GM12878 (cell line): Measurements from ENCODE around the gene TRAF2. TPM values are rescaled to one million over a fixed set of nuclear protein-coding genes. Genes with fewer than 3 reads are reported as not detected.

Experiments
- ATAC-seq: fragments of 200-7000 bp; cut with Tn5 transposase; 3 replicates; pipeline ENCODE4 v1.9.1; 2020; ENCODE audit warnings: mild to moderate bottlenecking, moderate library complexity
- BruUV-seq: library from RNA; stranded (reverse); fragments of 400-500 nt; replicated peaks from 2 replicates; lab custom pipeline; 2021; lab: Mats Ljungman, UMichigan
- CTCF ChIA-PET: fragments of 300-600 bp; sonication (Branson Sonifier 250); formaldehyde crosslinking; extraction: SDS; loops from one replicate; lab custom pipeline; 2021; ENCODE audit warnings: inconsistent platforms; lab: Yijun Ruan, JAX
- POLR2A ChIA-PET: fragments of 350-600 bp; formaldehyde crosslinking; extraction: SDS; loops from one replicate; lab custom pipeline; 2021; ENCODE audit warnings: inconsistent platforms; lab: Charles Lee
- RAD21 ChIA-PET: fragments of 300-600 bp; sonication (Branson Sonifier 250); formaldehyde crosslinking; loops from one replicate; lab custom pipeline; 2023; ENCODE audit warnings: antibody characterized with exemption; ENCODE audit not compliant: unreplicated experiment; lab: Charles Lee
- SMC1A ChIA-PET: fragments of 300-600 bp; sonication (Branson Sonifier 250); formaldehyde crosslinking; loops from one replicate; lab custom pipeline; 2023; ENCODE audit not compliant: unreplicated experiment, uncharacterized antibody; lab: Charles Lee
- DNase-seq: peaks from one replicate; pipeline ENCODE4 v3.0.0-alpha.2; 2011; ENCODE audit warnings: low read depth, low spot score
- FAIRE-seq: peaks from 3 replicates; lab custom pipeline; 2011; peaks lifted over from hg19 to GRCh38; lab: Jason Lieb, UNC
- H2AFZ ChIP-seq: 2 replicates; pipeline ENCODE4 v1.6.0; 2011; ENCODE audit warnings: low read depth, low read length, control low read depth; ENCODE audit not compliant: control insufficient read depth
- H3K27ac ChIP-seq: 2 replicates; pipeline ENCODE4 v1.5.1; 2011; ENCODE audit warnings: control low read depth; ENCODE audit not compliant: control insufficient read depth, insufficient read depth
- H3K27me3 ChIP-seq, 2 experiments: replicated peaks in 1 of 2; 2 replicates each; pipeline versions ENCODE4 v1.6.0 to v1.6.1; 2011; ENCODE audit warnings: low read length in 1 of 2; ENCODE audit not compliant: control insufficient read depth in 2 of 2, insufficient read depth in 2 of 2
- H3K36me3 ChIP-seq, 2 experiments: 2 replicates each; pipeline ENCODE4 v1.5.1; 2011; ENCODE audit warnings: low read length in 1 of 2; ENCODE audit not compliant: control insufficient read depth in 2 of 2, insufficient read depth in 2 of 2
- H3K4me1 ChIP-seq: 2 replicates; pipeline ENCODE4 v1.6.1; 2011; ENCODE audit warnings: mild to moderate bottlenecking, low read length, moderate library complexity, mixed read lengths; ENCODE audit not compliant: control insufficient read depth, insufficient read depth
- H3K4me2 ChIP-seq: 2 replicates; pipeline ENCODE4 v1.6.0; 2011; ENCODE audit warnings: control low read depth; ENCODE audit not compliant: control insufficient read depth, insufficient read depth
- H3K4me3 ChIP-seq: fragments of 200-600 bp; sonication (generic); 2 replicates; pipeline ENCODE4 v1.5.1; 2016
- H3K79me2 ChIP-seq: 2 replicates; pipeline ENCODE4 v1.6.0; 2011; ENCODE audit warnings: low read length; ENCODE audit not compliant: control insufficient read depth, insufficient read depth
- H3K9ac ChIP-seq: 2 replicates; pipeline ENCODE4 v1.8.0; 2011; ENCODE audit warnings: low read length, control low read depth, mixed read lengths; ENCODE audit not compliant: control insufficient read depth, insufficient read depth
- H3K9me3 ChIP-seq: replicated peaks from 3 replicates; pipeline ENCODE4 v1.5.1; 2011; ENCODE audit warnings: mild to moderate bottlenecking, low read length; ENCODE audit not compliant: control insufficient read depth, insufficient read depth
- H4K20me1 ChIP-seq: 2 replicates; pipeline ENCODE4 v1.6.0; 2011; ENCODE audit not compliant: control insufficient read depth, insufficient read depth
- CREB1 ChIP-seq: IDR thresholded peaks from 2 replicates; pipeline ENCODE4 v1.6.1; 2012; ENCODE audit warnings: low read depth, mild to moderate bottlenecking, inconsistent platforms
- ETV6 ChIP-seq, 2 experiments: fragments of 450-650 bp in 1 of 2; IDR thresholded peaks in 1 of 2; conservative IDR thresholded peaks in 1 of 2; 2 replicates each; pipeline ENCODE4 v1.6.1; 2014; ENCODE audit warnings: antibody characterized with exemption in 1 of 2, borderline replicate concordance in 1 of 2, low read depth in 1 of 2, mild to moderate bottlenecking in 1 of 2, moderate library complexity in 1 of 2
- FOS ChIP-seq: IDR thresholded peaks from 3 replicates; pipeline ENCODE4 v1.6.1; 2011; ENCODE audit warnings: borderline replicate concordance; ENCODE audit not compliant: insufficient read length; ENCODE audit errors: extremely low read depth
- FOXK2 ChIP-seq: fragments of 450-650 bp; IDR thresholded peaks from 2 replicates; pipeline ENCODE4 v1.6.1; 2017; ENCODE audit warnings: mild to moderate bottlenecking, moderate library complexity
- GABPA ChIP-seq: IDR thresholded peaks from 2 replicates; pipeline ENCODE4 v1.6.1; 2014; ENCODE audit warnings: antibody characterized with exemption, low read depth, mild to moderate bottlenecking, inconsistent platforms
- IKZF1 ChIP-seq: fragments of 450-650 bp; conservative IDR thresholded peaks from 2 replicates; pipeline ENCODE4 v1.6.1; 2017; ENCODE audit warnings: antibody characterized with exemption, mild to moderate bottlenecking
- POLR2A ChIP-seq: IDR thresholded peaks from 2 replicates; pipeline ENCODE4 v1.6.1; 2011; ENCODE audit warnings: low read depth, mild to moderate bottlenecking, low read length
- SRF ChIP-seq, 2 experiments: IDR thresholded peaks; 2 replicates each; pipeline ENCODE4 v1.6.1; 2011; ENCODE audit warnings: low read depth in 2 of 2, low read length in 2 of 2, mild to moderate bottlenecking in 1 of 2, moderate library complexity in 1 of 2
- ZNF207 ChIP-seq: fragments of 450-650 bp; IDR thresholded peaks from 2 replicates; pipeline ENCODE4 v1.6.1; 2014; ENCODE audit warnings: antibody characterized with exemption, mild to moderate bottlenecking, borderline replicate concordance
- ZNF384 ChIP-seq: IDR thresholded peaks from 2 replicates; pipeline ENCODE4 v1.6.1; 2012; ENCODE audit warnings: low read depth, mild to moderate bottlenecking, low read length, improper control_type of control experiment, borderline replicate concordance
- WGBS: methylation state at CpG from one replicate; pipeline ENCODE4 v1.1.6; 2016; ENCODE audit warnings: low lambda C conversion rate; ENCODE audit not compliant: insufficient replicate concordance, insufficient coverage; ENCODE audit errors: missing lambda C conversion rate; 5-methylcytosine and 5-hydroxymethylcytosine counted together
- in situ Hi-C: fragments of 300-500 bp; cut with MboI; formaldehyde crosslinking; loops from 9 replicates; pipeline ENCODE4 v1.14.3; 2018; ENCODE audit warnings: mixed read lengths
- intact Hi-C: fragments of 100-400 bp; cut with micrococcal nuclease; formaldehyde crosslinking; loops from one replicate; pipeline ENCODE4 v1.14.2; 2022; ENCODE audit not compliant: unreplicated experiment
- polyA plus RNA-seq, 11 experiments: library from polyadenylated mRNA; depleted of rRNA in 4 of 11; unstranded in 6 of 11; stranded (reverse) in 5 of 11; fragments of >200 nt; fragmentation: Nextera tagmentation in 4 of 11; fragmentation: Illumina TruSeq in 1 of 11; extraction: Ambion mirVana in 4 of 11; extraction: Trizol in 1 of 11; gene quantifications; 1 replicate in 1 of 11; 2 replicates in 10 of 11; pipeline versions ENCODE4 v1.2.1 to v1.2.3, GENCODE V29; 2011 to 2016; ENCODE audit warnings: inconsistent platforms in 2 of 11, missing spikeins in 2 of 11, low read depth in 1 of 11
- total RNA-seq, 4 experiments: library from RNA; depleted of rRNA in 3 of 4; stranded (reverse); fragments of >200 nt in 3 of 4; fragmentation: Illumina TruSeq in 1 of 4; extraction: Trizol in 1 of 4; gene quantifications; 2 replicates each; pipeline versions ENCODE4 v1.2.1 to v1.2.3, GENCODE V29; 2013 to 2021
- TF ChIP-seq, protein P1 (sequence below): fragments of 150-350 bp; IDR thresholded peaks from 2 replicates; pipeline ENCODE4 v1.6.1; 2016; ENCODE audit warnings: low read depth, low read length
- TF ChIP-seq, protein P2 (sequence below): fragments of 450-650 bp; formaldehyde crosslinking; IDR thresholded peaks from 2 replicates; pipeline ENCODE4 v1.4.0; 2022; ENCODE audit warnings: mild to moderate bottlenecking, moderate library complexity

Gene TRAF2
- total and polyA plus RNA-seq, 10 of the 15 experiments (the other 5 are each of a cell fraction or from before 2014, with no cell fraction given), result 0.34 to 39.5 (median 18.7) TPM

- H3K4me2 ChIP-seq, result no peak overlapping the region
- WGBS, result 80% methylated on average over 33 of the region's 44 CpGs
- intact Hi-C loops, result no loop called here
Observed at GRCh38 chr9:136952876-136953770, 66.8 kb downstream of the TRAF2 start.

More at GRCh38 chr9:136952876-136953770, 66.8 kb downstream of the TRAF2 start:
- Histone ChIP-seq H3K79me2 (no peaks in the 10 kb centered on the region), H3K4me1 (peaks cover 6% of the 10 kb centered on the region; the same call in 1 of the 2 replicates), H3K27ac (no peak overlapping the region), H3K9ac (no peak overlapping the region), H3K4me3 (no peak overlapping the region), H3K36me3 (no peaks in the 10 kb centered on the region), H4K20me1 (no peaks in the 10 kb centered on the region), H3K27me3 (no peaks in the 10 kb centered on the region), H3K9me3 (no peaks in the 10 kb centered on the region), H2AFZ (no peak overlapping the region)
- FAIRE-seq (no peak), DNase-seq (no peak), ATAC-seq (no peak)
- SMC1A ChIA-PET, result interaction anchor here (0.6 kb wide), 1 partner anchor 12 kb away, joined by 3 read pairs; no protein-coding TSS in a partner anchor
- no peak for TF ChIP-seq FOXK2
- no peak for TF ChIP-seq FOS
- TF ChIP-seq POLR2A, result no peak
- TF ChIP-seq CREB1, result no peak
- no peak for TF ChIP-seq ETV6 (conservative IDR thresholded peaks at IDR 0.05 in 1 of 2, IDR thresholded peaks at IDR 0.05 in 1 of 2; ENCODE audit: borderline replicate concordance in 1 of 2, low read depth in 1 of 2)
- no peak for TF ChIP-seq GABPA
- no peak for TF ChIP-seq IKZF1
- no peak for TF ChIP-seq ZNF384
- TF ChIP-seq, protein P1, sequence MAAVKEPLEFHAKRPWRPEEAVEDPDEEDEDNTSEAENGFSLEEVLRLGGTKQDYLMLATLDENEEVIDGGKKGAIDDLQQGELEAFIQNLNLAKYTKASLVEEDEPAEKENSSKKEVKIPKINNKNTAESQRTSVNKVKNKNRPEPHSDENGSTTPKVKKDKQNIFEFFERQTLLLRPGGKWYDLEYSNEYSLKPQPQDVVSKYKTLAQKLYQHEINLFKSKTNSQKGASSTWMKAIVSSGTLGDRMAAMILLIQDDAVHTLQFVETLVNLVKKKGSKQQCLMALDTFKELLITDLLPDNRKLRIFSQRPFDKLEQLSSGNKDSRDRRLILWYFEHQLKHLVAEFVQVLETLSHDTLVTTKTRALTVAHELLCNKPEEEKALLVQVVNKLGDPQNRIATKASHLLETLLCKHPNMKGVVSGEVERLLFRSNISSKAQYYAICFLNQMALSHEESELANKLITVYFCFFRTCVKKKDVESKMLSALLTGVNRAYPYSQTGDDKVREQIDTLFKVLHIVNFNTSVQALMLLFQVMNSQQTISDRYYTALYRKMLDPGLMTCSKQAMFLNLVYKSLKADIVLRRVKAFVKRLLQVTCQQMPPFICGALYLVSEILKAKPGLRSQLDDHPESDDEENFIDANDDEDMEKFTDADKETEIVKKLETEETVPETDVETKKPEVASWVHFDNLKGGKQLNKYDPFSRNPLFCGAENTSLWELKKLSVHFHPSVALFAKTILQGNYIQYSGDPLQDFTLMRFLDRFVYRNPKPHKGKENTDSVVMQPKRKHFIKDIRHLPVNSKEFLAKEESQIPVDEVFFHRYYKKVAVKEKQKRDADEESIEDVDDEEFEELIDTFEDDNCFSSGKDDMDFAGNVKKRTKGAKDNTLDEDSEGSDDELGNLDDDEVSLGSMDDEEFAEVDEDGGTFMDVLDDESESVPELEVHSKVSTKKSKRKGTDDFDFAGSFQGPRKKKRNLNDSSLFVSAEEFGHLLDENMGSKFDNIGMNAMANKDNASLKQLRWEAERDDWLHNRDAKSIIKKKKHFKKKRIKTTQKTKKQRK, result no peak
- TF ChIP-seq ZNF207, result no peak
- no peak for TF ChIP-seq SRF (IDR thresholded peaks at IDR 0.05; ENCODE audit: low read depth in 2 of 2, low read length in 2 of 2)
- TF ChIP-seq, protein P2, sequence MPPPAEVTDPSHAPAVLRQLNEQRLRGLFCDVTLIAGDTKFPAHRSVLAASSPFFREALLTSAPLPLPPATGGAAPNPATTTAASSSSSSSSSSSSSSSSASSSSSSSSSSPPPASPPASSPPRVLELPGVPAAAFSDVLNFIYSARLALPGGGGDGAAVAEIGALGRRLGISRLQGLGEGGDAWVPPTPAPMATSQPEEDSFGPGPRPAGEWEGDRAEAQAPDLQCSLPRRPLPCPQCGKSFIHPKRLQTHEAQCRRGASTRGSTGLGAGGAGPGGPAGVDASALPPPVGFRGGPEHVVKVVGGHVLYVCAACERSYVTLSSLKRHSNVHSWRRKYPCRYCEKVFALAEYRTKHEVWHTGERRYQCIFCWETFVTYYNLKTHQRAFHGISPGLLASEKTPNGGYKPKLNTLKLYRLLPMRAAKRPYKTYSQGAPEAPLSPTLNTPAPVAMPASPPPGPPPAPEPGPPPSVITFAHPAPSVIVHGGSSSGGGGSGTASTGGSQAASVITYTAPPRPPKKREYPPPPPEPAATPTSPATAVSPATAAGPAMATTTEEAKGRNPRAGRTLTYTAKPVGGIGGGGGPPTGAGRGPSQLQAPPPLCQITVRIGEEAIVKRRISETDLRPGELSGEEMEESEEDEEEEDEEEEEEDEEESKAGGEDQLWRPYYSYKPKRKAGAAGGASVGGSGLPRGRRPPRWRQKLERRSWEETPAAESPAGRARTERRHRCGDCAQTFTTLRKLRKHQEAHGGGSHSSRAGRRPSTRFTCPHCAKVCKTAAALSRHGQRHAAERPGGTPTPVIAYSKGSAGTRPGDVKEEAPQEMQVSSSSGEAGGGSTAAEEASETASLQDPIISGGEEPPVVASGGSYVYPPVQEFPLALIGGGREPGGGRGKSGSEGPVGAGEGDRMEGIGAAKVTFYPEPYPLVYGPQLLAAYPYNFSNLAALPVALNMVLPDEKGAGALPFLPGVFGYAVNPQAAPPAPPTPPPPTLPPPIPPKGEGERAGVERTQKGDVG, result no peak
- BruUV-seq, result no TSS peak
- RAD21 ChIA-PET, result interaction anchor here (0.6 kb wide), 1 partner anchor 267 kb away, joined by 3 read pairs; no protein-coding TSS in a partner anchor
- CTCF ChIA-PET, result interaction anchor here (1.0 kb wide), 1 partner anchor 82 kb away, joined by 4 read pairs; no protein-coding TSS in a partner anchor
- POLR2A ChIA-PET, result no interaction called here
- in situ Hi-C loops, result no loop called here
